ENCODE data around the gene TMEM243. TPM values are rescaled to one million over a fixed set of nuclear protein-coding genes. Genes with fewer than 3 reads are reported as not detected.

Gene TMEM243
- total and polyA plus RNA-seq, 3 donors from 2014 or later, result 21.9 to 27.6 (median 26.3) TPM

- Histone ChIP-seq H3K4me3 (no peak overlapping the region), H3K27ac (no peak overlapping the region), H3K36me3 (ENCODE audit: low read depth, missing control alignments) (no peaks in the 10 kb centered on the region), H3K9me3 (no peaks in the 10 kb centered on the region), H3K27me3 (no peaks in the 10 kb centered on the region), H3K4me1 (no peaks in the 10 kb centered on the region)
- intact Hi-C loops (cut with DNase I; ENCODE audit: low total_unique reads), result no loop called here
- DNase-seq, result no peak
- WGBS, 2 donors, result 88 to 91% methylated on average over 3 of the region's 3 CpGs
- no peak for TF ChIP-seq POLR2A (IDR thresholded peaks at IDR 0.05)
Measured at GRCh38 chr7:87170828-87171227, 48.7 kb downstream of the TMEM243 start.

GRCh38 chr7:87164433-87164832, 55.1 kb downstream of the TMEM243 start:
- Histone ChIP-seq H3K27me3 (no peaks in the 10 kb centered on the region), H3K9me3 (no peaks in the 10 kb centered on the region), H3K36me3 (ENCODE audit: low read depth, missing control alignments) (no peaks in the 10 kb centered on the region), H3K4me1 (no peaks in the 10 kb centered on the region), H3K4me3 (no peak overlapping the region), H3K27ac (no peak overlapping the region)
- no peak for TF ChIP-seq POLR2A (IDR thresholded peaks at IDR 0.05)
- TF ChIP-seq, protein P1, sequence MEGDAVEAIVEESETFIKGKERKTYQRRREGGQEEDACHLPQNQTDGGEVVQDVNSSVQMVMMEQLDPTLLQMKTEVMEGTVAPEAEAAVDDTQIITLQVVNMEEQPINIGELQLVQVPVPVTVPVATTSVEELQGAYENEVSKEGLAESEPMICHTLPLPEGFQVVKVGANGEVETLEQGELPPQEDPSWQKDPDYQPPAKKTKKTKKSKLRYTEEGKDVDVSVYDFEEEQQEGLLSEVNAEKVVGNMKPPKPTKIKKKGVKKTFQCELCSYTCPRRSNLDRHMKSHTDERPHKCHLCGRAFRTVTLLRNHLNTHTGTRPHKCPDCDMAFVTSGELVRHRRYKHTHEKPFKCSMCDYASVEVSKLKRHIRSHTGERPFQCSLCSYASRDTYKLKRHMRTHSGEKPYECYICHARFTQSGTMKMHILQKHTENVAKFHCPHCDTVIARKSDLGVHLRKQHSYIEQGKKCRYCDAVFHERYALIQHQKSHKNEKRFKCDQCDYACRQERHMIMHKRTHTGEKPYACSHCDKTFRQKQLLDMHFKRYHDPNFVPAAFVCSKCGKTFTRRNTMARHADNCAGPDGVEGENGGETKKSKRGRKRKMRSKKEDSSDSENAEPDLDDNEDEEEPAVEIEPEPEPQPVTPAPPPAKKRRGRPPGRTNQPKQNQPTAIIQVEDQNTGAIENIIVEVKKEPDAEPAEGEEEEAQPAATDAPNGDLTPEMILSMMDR (IDR thresholded peaks at IDR 0.05), result no peak
- intact Hi-C loops (cut with DNase I; ENCODE audit: low total_unique reads), result no loop called here
- WGBS, 2 donors, result 74 to 84% methylated on average over 2 of the region's 2 CpGs
- no peak for DNase-seq

GRCh38 chr7:87159538-87159937, 60.0 kb downstream of the TMEM243 start:
- no peak overlapping the region for H3K27ac ChIP-seq
- H3K4me3 ChIP-seq, result no peak overlapping the region
- intact Hi-C loops (cut with DNase I; ENCODE audit: low total_unique reads), result no loop called here
- no peaks in the 10 kb centered on the region for H3K27me3 ChIP-seq
- peaks cover 10% of the 10 kb centered on the region for H3K4me1 ChIP-seq
- WGBS, 2 donors, result 68 to 76% methylated on average over 2 of the region's 2 CpGs
- TF ChIP-seq POLR2A (IDR thresholded peaks at IDR 0.05), result no peak
- TF ChIP-seq, protein P1 (IDR thresholded peaks at IDR 0.05), result no peak
- DNase-seq, result no peak
- no peaks in the 10 kb centered on the region for H3K36me3 ChIP-seq (ENCODE audit: low read depth, missing control alignments)
- no peaks in the 10 kb centered on the region for H3K9me3 ChIP-seq

- Histone ChIP-seq H3K27ac (no peak overlapping the region), H3K9me3 (no peaks in the 10 kb centered on the region), H3K4me1 (peaks cover 17% of the 10 kb centered on the region), H3K27me3 (no peaks in the 10 kb centered on the region), H3K4me3 (no peak overlapping the region), H3K36me3 (ENCODE audit: low read depth, missing control alignments) (no peaks in the 10 kb centered on the region)
- WGBS, 2 donors, result 48 to 56% methylated on average over 2 of the region's 2 CpGs
- intact Hi-C loops (cut with DNase I; ENCODE audit: low total_unique reads), result no loop called here
- TF ChIP-seq, protein P1 (IDR thresholded peaks at IDR 0.05), result no peak
- no peak for TF ChIP-seq POLR2A (IDR thresholded peaks at IDR 0.05)
- no peak for DNase-seq
Measured at GRCh38 chr7:87156709-87157108, 62.8 kb downstream of the TMEM243 start.

GRCh38 chr7:87155788-87156187, 63.7 kb downstream of the TMEM243 start:
- Histone ChIP-seq H3K27ac (no peak overlapping the region), H3K27me3 (no peaks in the 10 kb centered on the region), H3K9me3 (no peaks in the 10 kb centered on the region), H3K4me3 (no peak overlapping the region), H3K4me1 (peaks cover 17% of the 10 kb centered on the region), H3K36me3 (ENCODE audit: low read depth, missing control alignments) (no peaks in the 10 kb centered on the region)
- WGBS, 2 donors, result 68 to 69% methylated on average over 3 of the region's 3 CpGs
- DNase-seq, result no peak
- TF ChIP-seq, protein P1 (IDR thresholded peaks at IDR 0.05), result no peak
- TF ChIP-seq POLR2A (IDR thresholded peaks at IDR 0.05), result no peak
- intact Hi-C loops (cut with DNase I; ENCODE audit: low total_unique reads), result no loop called here
